ENCODE measurements around the gene ZNF732. TPM values are rescaled to one million over a fixed set of nuclear protein-coding genes. Genes with fewer than 3 reads are reported as not detected.

ZNF732 gene
- not detected for total RNA-seq

DNA sequence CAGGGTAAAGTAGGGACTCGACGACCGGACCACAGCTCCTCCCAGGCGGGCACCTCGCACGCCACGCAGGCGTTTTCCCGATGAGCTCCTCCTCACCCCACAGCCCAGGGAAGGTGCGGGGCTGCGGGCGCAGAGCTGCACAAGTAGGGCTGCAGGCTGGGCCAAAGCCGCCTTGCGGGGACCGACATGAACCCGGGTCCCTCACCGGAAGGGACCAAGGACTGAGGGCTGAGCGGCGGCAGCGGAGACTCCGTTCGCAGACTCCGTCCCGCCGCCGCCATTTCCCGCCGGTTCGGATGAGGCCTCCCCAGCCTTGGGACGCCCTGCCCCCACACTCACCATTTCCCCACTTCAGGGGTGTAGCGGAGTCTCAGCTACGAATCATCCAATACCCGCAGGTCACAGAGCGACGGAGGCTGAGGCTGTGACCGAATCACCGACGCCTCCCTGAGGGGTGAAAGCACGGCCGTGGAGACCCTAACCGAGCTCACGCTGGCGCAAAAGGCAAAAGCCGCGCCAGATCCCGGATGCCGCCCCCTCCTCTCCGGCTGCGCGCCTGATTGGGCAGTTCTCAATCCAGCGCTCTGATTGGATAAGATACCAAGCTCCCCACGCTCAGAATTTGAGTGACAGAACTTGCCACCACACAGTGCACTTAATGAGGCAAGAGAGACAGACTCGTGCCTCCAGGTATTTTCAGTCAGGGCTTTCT lies at the start of gene ZNF732:
Gene ZNF732, minus strand, starts transcription at position 506 of the 712 bp plus-strand sequence. Its CDS starts 164 bp downstream, at position 342.
- Mint-ChIP-seq H3K27ac (no peak within 1 kb of the TSS), H3K36me3 (peaks cover 12% of the 10 kb centered on the region), H3K4me3 (no peak within 1 kb of the TSS), H3K9me3 (ENCODE audit: low read depth) (peaks cover 27% of the 10 kb centered on the region), H3K27me3 (peaks cover 3% of the 10 kb centered on the region), H3K4me1 (peaks cover 12% of the 10 kb centered on the region)
- no peak for ATAC-seq
- CTCF ChIA-PET: no interaction called here
- DNase-seq: no peak

DNA sequence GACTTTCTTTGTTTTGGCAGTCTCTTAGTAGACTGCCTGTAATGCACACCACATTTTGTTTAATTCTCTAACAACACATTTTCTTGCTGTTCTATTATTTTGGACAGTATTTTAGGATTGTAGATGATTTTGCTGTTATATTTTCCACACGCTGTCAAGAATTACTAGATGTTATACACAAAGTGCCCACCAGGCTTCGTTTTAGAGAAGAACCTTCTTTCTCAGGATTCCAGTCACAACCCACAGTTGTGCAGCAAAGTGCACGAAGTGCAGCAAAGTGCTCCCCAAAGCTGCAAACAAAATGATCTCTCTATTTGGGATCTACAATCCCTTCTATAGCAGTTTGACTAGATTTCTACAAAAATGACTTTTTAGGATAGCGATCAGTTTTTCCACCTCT lies 34.7 kb upstream of the ZNF732 start:
- Mint-ChIP-seq H3K36me3 (peaks cover 72% of the 10 kb centered on the region), H3K4me1 (peaks cover 29% of the 10 kb centered on the region), H3K4me3 (peak overlapping the region; percentile 7), H3K27ac (no peak overlapping the region), H3K9me3 (ENCODE audit: low read depth) (peaks cover 26% of the 10 kb centered on the region), H3K27me3 (no peaks in the 10 kb centered on the region)
- CTCF ChIA-PET: interaction anchor here (0.6 kb wide), 1 partner anchor 39 kb away, joined by 3 read pairs; no protein-coding TSS in a partner anchor
- no peak for DNase-seq
- no peak for ATAC-seq

DNA sequence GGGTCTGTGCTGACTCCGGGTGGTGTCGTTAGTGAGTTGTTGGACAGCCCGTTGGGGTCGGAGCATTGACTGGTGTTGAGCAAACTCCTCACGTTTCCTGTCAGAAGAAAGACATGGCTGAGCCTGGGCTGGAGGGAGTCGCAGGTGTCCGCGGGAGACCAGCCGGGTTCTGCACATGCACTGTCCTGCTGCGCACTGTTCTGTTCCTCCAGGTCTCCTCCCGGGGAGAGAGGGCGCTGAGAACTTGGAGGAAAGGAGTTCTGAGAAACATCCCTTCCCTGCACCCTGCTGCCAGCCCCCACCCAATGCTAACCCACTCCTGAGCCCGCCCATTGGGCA lies 33.5 kb upstream of the ZNF732 start:
- DNase-seq: no peak
- CTCF ChIA-PET: interaction anchor here (1.1 to 1.3 kb wide), 3 partner anchors 9 to 335 kb away, joined by 4 to 5 read pairs (median 5); partner anchors contain the start of gene ATP5ME
- peaks cover 22% of the 10 kb centered on the region for H3K9me3 Mint-ChIP-seq (ENCODE audit: low read depth)
- H3K36me3 Mint-ChIP-seq: peaks cover 65% of the 10 kb centered on the region
- H3K27me3 Mint-ChIP-seq: no peaks in the 10 kb centered on the region
- H3K4me1 Mint-ChIP-seq: peaks cover 29% of the 10 kb centered on the region
- H3K27ac Mint-ChIP-seq: peak overlapping the region; percentile 98
- no peak for ATAC-seq
- H3K4me3 Mint-ChIP-seq: peak overlapping the region; percentile 87

DNA sequence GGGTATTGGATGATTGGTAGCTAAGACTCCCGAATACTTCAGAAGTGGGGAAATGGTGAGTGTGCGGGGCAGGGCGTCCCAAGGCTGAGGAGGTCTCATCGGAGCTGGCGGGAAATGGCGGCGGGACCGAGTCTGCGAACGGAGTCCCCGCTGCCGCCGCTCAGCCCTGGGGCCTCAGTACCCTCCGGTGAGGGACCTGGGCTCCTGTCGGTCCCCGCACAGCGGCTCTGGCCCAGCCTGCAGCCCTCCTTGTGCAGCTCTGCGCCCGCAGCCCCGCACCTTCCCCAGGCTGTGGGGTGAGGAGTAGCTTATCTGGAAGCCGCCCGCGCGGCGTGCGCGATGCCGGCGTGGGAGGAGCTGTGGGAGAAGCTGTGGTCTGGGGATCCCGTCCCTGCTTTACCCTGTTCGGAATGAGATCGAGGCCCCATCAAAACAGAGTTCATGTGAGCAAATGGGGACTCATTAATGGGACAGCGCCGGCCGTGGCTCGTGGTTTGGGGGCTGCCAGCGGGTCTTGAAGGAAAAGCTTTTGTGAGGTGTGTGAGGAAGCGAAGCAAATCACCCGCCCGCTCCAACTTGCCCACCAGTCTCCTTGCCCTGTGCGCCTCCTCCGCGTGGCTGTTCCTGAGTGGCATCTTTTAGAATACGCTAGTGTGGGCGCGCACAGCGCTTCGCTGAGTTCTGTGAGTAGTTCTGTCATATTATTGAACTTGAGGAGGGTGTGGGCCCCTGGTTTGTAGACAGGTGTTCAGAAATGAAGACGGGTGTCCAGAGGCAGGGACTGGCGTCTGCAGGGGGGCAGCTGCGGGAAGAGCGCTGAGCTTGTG lies 32.9 kb upstream of the ZNF732 start:
- H3K27me3 Mint-ChIP-seq: no peaks in the 10 kb centered on the region
- H3K27ac Mint-ChIP-seq: peak overlapping the region; percentile 98
- peaks cover 22% of the 10 kb centered on the region for H3K9me3 Mint-ChIP-seq (ENCODE audit: low read depth)
- DNase-seq: peak; percentile 43
- peaks cover 29% of the 10 kb centered on the region for H3K4me1 Mint-ChIP-seq
- peak overlapping the region; percentile 87 for H3K4me3 Mint-ChIP-seq
- ATAC-seq: peak; percentile 60
- CTCF ChIA-PET: interaction anchor here (1.0 to 1.3 kb wide), 4 partner anchors 8 to 336 kb away, joined by 3 to 5 read pairs (median 4); partner anchors contain the start of gene ATP5ME
- H3K36me3 Mint-ChIP-seq: peaks cover 60% of the 10 kb centered on the region

DNA sequence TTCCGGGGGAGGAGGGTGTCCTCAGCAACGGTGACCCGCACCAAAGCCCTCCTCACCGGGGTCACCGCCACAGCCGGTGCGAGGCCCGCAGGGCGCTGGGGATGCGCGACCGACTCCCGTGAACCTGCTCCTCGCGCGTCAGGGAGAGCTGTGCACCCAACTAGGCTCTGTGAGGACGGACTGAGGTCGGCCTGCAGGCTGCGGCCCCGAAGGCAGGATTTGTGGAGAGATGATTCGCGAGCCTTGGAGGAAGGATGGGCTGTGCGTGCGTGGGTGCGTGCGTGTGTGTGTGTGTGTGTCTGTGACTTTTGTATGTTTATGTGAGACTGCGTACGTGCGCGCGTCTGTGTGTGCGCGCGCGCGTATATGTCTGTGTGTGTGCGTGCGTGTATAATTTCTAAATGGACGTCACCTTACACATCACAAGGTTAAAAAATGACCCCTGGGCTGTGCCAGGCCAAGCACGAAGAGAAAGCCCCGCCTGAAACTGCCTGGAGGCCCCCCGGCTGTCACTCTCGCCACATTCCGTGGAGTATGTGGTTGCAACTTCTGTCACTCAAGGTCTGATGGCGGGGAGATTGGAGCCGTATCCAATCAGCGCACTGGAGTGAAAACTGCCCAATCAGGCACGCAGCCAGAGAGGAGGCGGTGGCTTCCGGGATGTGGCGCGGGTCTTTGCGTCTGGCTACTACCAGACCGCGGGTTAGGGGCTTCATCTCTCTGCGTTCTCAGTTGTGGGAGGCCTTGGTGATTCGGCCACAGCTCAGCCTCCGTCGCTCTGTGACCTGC lies 32.1 kb upstream of the ZNF732 start, which contains the start of gene ZNF141:
Gene ZNF141, plus strand, starts transcription at position 672 of the 789 bp plus-strand sequence. CDS start 170 bp downstream, outside the sequence.
- ATAC-seq (peak; percentile 97), DNase-seq (peak; percentile 97)
- peak within 1 kb of the TSS; percentile 98 for H3K27ac Mint-ChIP-seq
- peak within 1 kb of the TSS; percentile 87 for H3K4me3 Mint-ChIP-seq
- H3K4me1 Mint-ChIP-seq: peaks cover 29% of the 10 kb centered on the region
- CTCF ChIA-PET: interaction anchor here (1.0 to 1.3 kb wide), 2 partner anchors 93 to 137 kb away, joined by 3 to 4 read pairs; no protein-coding TSS in a partner anchor
- H3K9me3 Mint-ChIP-seq (ENCODE audit: low read depth): peaks cover 21% of the 10 kb centered on the region
- no peaks in the 10 kb centered on the region for H3K27me3 Mint-ChIP-seq
- H3K36me3 Mint-ChIP-seq: peaks cover 53% of the 10 kb centered on the region

DNA sequence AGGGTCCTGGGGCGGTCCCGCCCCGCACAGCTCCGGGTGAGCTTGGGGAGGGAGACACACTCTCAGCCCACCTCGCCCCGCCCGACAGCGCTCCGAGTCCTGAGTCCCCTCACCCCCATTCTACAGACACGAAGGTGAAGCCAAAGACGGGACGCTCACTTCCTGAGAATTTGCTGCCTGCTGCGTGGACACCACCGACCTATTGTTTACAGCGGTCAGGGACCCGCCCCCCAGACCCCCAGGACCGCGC lies 31.5 kb upstream of the ZNF732 start:
- Mint-ChIP-seq H3K9me3 (ENCODE audit: low read depth) (peaks cover 17% of the 10 kb centered on the region), H3K27ac (peak overlapping the region; percentile 98), H3K4me3 (peak overlapping the region; percentile 87), H3K36me3 (peaks cover 49% of the 10 kb centered on the region), H3K4me1 (peaks cover 29% of the 10 kb centered on the region), H3K27me3 (no peaks in the 10 kb centered on the region)
- DNase-seq: no peak
- CTCF ChIA-PET: no interaction called here
- ATAC-seq: peak; percentile 0

DNA sequence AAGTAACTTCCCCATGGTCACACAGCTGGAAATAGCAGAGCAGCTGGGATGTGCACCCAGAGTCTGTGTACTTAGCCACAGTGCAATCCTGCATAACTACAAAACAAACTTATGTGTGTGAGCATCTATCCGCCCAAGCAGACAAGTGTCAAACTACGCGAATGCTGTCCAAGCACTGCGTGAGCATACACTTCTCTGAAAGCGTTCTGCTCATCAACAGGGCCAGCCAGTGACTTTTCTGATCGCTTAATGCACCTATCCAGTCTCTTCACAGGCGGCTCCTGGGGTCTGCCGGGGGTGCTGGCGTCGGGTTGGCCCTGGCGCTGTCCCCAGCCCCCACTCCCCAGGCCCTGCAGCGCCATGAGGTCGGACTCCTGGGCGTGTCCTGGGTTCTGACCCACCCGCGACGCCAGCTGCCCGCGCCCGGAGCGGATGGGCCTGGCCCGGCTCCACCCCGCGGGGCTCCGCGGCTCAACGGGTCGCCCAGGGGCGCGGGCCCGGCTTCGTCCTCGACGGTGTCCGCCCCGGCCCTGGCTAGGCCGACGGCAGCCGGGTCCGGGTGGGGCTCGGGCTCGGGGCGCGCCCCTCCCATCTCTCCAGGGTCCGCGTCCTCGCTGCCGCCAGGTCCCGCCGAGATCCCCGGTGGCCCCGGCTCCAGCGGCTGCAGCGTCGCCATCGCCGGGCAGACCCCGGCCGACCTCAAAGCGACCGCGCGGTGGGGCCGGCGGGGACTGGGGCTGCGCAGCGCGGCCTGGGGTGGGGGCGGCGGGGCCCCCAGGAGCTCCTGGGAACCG lies 31.0 kb upstream of the ZNF732 start:
- H3K4me3 Mint-ChIP-seq: peak overlapping the region; percentile 87

DNA sequence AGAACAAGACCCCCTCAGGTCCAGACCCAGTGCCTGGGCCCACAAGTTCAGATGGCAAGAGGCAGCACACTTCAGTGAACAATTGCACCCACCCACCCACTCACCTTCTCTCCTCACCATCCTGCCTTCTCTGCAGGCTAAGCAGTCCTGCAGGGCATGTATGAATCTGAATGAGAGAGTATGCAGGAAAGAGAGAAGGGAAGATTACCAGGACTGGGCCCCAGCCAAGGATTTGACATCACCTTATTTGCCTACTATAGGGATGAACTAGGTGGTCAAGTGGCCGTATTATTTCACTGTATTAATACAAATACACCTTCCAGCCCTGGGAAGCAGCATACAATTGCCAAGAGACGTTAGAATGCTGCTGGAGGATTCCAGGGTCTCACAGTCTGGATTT lies 30.2 kb upstream of the ZNF732 start:
- CTCF ChIA-PET: no interaction called here
- peaks cover 36% of the 10 kb centered on the region for H3K36me3 Mint-ChIP-seq

More for the DNA sequence above, 31.0 kb upstream of the ZNF732 start:
- CTCF ChIA-PET: no interaction called here
- no peaks in the 10 kb centered on the region for H3K27me3 Mint-ChIP-seq
- no peak for ATAC-seq
- peaks cover 29% of the 10 kb centered on the region for H3K4me1 Mint-ChIP-seq
- H3K27ac Mint-ChIP-seq: peak overlapping the region; percentile 52
- DNase-seq: no peak
- peaks cover 14% of the 10 kb centered on the region for H3K9me3 Mint-ChIP-seq (ENCODE audit: low read depth)
- peaks cover 44% of the 10 kb centered on the region for H3K36me3 Mint-ChIP-seq

DNA sequence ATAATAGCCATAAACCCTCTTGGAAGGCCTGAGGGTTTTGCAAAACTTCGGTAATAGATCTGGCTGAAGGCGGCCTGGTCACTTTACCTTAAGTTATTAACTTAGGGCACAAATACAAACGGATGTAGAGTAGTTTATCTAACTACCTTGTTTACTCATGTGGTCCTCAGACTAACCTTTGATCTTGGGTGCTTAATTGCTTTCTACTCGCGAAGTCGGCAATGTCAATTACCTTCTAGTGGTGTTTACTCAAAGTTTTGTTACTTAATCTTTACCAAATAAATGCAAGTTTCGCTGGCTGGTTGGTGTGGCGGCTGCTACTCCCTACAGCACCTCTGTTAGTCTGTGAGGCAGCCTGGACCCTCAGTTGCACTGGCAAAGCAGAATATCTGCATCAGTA lies 23.5 kb upstream of the ZNF732 start:
- no peak overlapping the region for H3K4me3 Mint-ChIP-seq
- peaks cover 1% of the 10 kb centered on the region for H3K36me3 Mint-ChIP-seq
- H3K27ac Mint-ChIP-seq: no peak overlapping the region
- H3K4me1 Mint-ChIP-seq: no peaks in the 10 kb centered on the region
- ATAC-seq: no peak
- H3K9me3 Mint-ChIP-seq (ENCODE audit: low read depth): peaks cover 18% of the 10 kb centered on the region
- CTCF ChIA-PET: no interaction called here
- DNase-seq: no peak
- no peaks in the 10 kb centered on the region for H3K27me3 Mint-ChIP-seq

More for the DNA sequence above, 30.2 kb upstream of the ZNF732 start:
- DNase-seq (no peak), ATAC-seq (no peak)
- Mint-ChIP-seq H3K4me1 (peaks cover 28% of the 10 kb centered on the region), H3K27ac (no peak overlapping the region), H3K4me3 (peak overlapping the region; percentile 66), H3K27me3 (no peaks in the 10 kb centered on the region), H3K9me3 (ENCODE audit: low read depth) (peaks cover 13% of the 10 kb centered on the region)

DNA sequence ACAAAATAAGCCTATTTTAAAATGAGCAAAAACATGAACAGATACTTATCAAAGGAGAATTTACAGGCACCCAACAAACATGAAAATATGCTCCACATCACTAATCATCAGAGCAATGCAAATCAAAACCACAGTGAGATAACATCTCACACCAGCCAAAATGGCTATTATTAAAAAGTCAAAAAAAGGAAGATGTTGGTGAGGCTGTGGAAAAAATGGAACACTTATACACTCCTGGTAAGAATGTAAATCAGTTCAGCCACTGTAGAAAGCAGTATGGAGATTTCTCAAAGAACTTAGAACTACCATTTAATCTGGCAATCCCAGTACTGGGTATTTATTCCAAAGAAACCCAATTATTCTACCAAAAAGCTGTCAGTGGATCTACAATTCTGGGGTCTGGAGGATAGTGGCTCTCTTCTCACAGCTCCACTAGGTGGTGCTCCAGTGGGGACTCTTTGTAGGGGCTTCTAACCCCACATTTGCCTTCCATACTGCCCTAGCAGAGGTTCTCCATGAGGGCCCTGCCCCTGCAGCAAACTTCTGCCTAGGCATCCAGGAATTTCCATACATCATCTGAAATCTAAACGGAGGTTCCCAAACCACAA lies 9.1 kb upstream of the ZNF732 start:
- CTCF ChIA-PET: no interaction called here
- H3K27ac Mint-ChIP-seq: no peak overlapping the region
- no peaks in the 10 kb centered on the region for H3K4me1 Mint-ChIP-seq
- H3K9me3 Mint-ChIP-seq (ENCODE audit: low read depth): peaks cover 25% of the 10 kb centered on the region
- H3K27me3 Mint-ChIP-seq: no peaks in the 10 kb centered on the region
- DNase-seq (no peak), ATAC-seq (no peak)
- no peak overlapping the region for H3K4me3 Mint-ChIP-seq
- no peaks in the 10 kb centered on the region for H3K36me3 Mint-ChIP-seq

DNA sequence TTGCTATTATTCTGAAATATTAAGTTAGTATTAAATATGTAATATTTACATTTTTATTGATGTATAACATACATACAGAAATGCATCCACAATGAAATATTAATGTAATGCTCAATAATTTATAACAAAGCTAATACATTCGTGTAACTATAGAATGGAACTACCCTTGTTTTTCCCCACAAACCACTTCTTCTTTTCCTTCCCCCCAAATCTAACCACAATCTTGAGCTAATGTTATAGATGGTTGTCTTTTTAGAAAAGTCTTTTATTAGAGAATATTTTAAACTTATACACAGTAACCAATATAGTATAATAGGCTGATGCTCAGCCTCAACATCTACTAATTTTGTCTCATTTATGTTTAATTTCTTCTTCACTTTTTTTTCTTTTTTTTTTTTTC lies 4.5 kb upstream of the ZNF732 start:
- Mint-ChIP-seq H3K4me3 (no peak overlapping the region), H3K27ac (no peak overlapping the region), H3K9me3 (ENCODE audit: low read depth) (peaks cover 24% of the 10 kb centered on the region), H3K4me1 (peaks cover 12% of the 10 kb centered on the region), H3K36me3 (peaks cover 6% of the 10 kb centered on the region), H3K27me3 (peaks cover 1% of the 10 kb centered on the region)
- no peak for DNase-seq
- CTCF ChIA-PET: no interaction called here
- ATAC-seq: no peak

DNA sequence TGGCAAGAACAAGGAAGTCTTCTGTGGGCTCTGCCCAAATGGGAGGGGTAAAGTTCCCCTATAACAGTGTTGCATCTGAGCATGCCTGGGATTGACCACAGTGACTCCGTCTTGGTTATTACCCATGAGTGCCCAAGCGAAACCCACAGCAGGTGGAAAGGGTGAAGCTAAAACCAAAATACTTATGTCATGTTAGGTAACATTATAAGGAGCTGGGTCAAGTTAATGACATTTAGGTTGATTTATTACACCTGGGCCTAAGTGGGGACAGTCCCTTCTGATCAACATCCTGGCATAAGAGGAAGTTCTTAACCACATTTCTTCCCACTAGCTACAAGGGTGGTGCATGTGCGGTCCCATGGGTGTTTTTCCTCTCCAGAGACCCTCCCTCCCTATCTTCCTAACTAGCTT lies 1.3 kb upstream of the ZNF732 start:
- no peak for DNase-seq
- peaks cover 12% of the 10 kb centered on the region for H3K36me3 Mint-ChIP-seq
- peaks cover 12% of the 10 kb centered on the region for H3K4me1 Mint-ChIP-seq
- CTCF ChIA-PET: interaction anchor here (0.6 kb wide), 1 partner anchor 25 kb away, joined by 3 read pairs; no protein-coding TSS in a partner anchor
- H3K27me3 Mint-ChIP-seq: peaks cover 3% of the 10 kb centered on the region
- H3K9me3 Mint-ChIP-seq (ENCODE audit: low read depth): peaks cover 28% of the 10 kb centered on the region
- no peak overlapping the region for H3K4me3 Mint-ChIP-seq
- ATAC-seq: no peak
- no peak overlapping the region for H3K27ac Mint-ChIP-seq
